ENCODE measurements around the gene U2SURP. TPM values are rescaled to one million over a fixed set of nuclear protein-coding genes. Genes with fewer than 3 reads are reported as not detected.

Gene U2SURP
- total RNA-seq, 1 donor: 85.0 TPM

DNA sequence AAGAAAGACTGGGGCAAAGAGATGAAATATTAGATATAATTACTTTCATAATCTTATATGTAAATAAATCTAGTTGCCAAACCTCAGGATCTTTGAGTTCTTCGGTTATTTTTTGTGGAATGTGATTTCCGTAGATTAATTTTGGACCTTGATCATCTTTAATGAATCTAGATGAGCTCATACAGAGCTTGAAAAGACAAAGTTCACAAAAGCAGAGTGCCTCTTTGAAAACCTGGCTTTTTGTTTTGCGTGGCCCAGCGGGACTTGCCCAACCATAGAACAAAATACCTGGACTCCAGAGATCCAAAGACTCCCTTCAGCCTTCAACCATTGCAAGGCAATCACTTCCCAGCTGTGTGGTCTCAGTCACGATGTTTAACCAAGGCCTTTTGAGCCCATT is 63.4 kb downstream of the U2SURP start:
- H2AFZ ChIP-seq (ENCODE audit: low read length): no peak overlapping the region
- no peaks in the 10 kb centered on the region for H3K4me1 ChIP-seq (ENCODE audit: insufficient read depth, low read length)
- no peaks in the 10 kb centered on the region for H3K36me3 ChIP-seq (ENCODE audit: insufficient read depth, low read length)
- no peaks in the 10 kb centered on the region for H3K79me2 ChIP-seq (ENCODE audit: insufficient read depth, low read length)
- no peak overlapping the region for H3K4me2 ChIP-seq (ENCODE audit: insufficient read depth, low read length)
- no peak overlapping the region for H3K4me3 ChIP-seq (ENCODE audit: insufficient read depth, low read length)
- no peaks in the 10 kb centered on the region for H3K9me3 ChIP-seq (ENCODE audit: low read depth, low read length)
- no peaks in the 10 kb centered on the region for H3K27me3 ChIP-seq (ENCODE audit: insufficient read depth, low read length)
- no peak overlapping the region for H3K27ac ChIP-seq (ENCODE audit: low read depth, low read length)
- H4K20me1 ChIP-seq (ENCODE audit: insufficient read depth, low read length): peaks cover 3% of the 10 kb centered on the region
- no peak for DNase-seq (ENCODE audit: insufficient read length, low spot score, missing footprints)
- TF ChIP-seq, protein P1, sequence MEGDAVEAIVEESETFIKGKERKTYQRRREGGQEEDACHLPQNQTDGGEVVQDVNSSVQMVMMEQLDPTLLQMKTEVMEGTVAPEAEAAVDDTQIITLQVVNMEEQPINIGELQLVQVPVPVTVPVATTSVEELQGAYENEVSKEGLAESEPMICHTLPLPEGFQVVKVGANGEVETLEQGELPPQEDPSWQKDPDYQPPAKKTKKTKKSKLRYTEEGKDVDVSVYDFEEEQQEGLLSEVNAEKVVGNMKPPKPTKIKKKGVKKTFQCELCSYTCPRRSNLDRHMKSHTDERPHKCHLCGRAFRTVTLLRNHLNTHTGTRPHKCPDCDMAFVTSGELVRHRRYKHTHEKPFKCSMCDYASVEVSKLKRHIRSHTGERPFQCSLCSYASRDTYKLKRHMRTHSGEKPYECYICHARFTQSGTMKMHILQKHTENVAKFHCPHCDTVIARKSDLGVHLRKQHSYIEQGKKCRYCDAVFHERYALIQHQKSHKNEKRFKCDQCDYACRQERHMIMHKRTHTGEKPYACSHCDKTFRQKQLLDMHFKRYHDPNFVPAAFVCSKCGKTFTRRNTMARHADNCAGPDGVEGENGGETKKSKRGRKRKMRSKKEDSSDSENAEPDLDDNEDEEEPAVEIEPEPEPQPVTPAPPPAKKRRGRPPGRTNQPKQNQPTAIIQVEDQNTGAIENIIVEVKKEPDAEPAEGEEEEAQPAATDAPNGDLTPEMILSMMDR (IDR thresholded peaks at IDR 0.05; ENCODE audit: extremely low read depth, low read depth, low read length): no peak

DNA sequence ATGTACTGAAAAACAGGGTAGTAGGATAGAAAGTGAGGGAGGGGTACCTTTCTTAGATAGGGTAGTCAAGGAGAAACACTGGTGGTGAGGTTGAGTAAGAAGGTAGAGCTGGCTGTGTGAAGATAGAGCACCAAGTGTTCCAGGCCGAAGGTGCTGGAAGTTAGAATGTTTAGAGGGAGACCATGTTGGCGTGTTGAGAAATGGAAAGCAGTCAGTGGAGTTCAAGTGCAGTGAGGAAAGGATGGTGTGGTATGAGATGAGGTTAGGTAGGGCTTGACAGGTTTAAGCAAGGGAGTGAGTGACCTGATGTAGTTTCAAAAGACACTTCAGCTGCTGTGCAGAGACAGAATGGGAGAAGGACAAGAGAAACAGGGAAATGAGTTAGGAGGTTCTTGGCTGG is 64.0 kb downstream of the U2SURP start:
- Histone ChIP-seq H2AFZ (ENCODE audit: low read length) (no peak overlapping the region), H3K36me3 (ENCODE audit: insufficient read depth, low read length) (no peaks in the 10 kb centered on the region), H3K4me2 (ENCODE audit: insufficient read depth, low read length) (no peak overlapping the region), H3K27me3 (ENCODE audit: insufficient read depth, low read length) (no peaks in the 10 kb centered on the region), H3K4me3 (ENCODE audit: insufficient read depth, low read length) (no peak overlapping the region), H4K20me1 (ENCODE audit: insufficient read depth, low read length) (peaks cover 3% of the 10 kb centered on the region), H3K79me2 (ENCODE audit: insufficient read depth, low read length) (no peaks in the 10 kb centered on the region), H3K27ac (ENCODE audit: low read depth, low read length) (no peak overlapping the region), H3K9me3 (ENCODE audit: low read depth, low read length) (no peaks in the 10 kb centered on the region), H3K4me1 (ENCODE audit: insufficient read depth, low read length) (no peaks in the 10 kb centered on the region)
- TF ChIP-seq, protein P1 (IDR thresholded peaks at IDR 0.05; ENCODE audit: extremely low read depth, low read depth, low read length): no peak
- DNase-seq (ENCODE audit: insufficient read length, low spot score, missing footprints): no peak

DNA sequence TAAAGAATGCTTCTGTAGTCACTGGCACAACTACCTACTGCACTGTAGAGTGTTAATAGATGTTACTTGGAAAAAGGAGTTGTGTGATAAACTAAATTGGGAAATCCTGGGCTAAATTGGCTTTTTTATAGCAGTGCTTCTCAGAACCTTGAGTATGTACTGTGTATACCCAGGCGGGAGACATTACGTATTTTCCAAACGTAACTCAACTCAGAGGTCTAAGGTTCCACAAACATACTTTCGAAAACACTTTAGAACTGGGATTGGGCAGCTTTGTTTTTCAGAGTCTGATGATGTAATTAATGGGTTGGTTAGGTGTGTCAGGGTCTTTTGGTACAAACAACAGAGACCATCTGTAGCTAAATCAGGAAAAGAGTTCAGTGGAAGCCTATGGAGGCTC is 64.7 kb downstream of the U2SURP start:
- no peak for DNase-seq (ENCODE audit: insufficient read length, low spot score, missing footprints)
- no peaks in the 10 kb centered on the region for H3K27me3 ChIP-seq (ENCODE audit: insufficient read depth, low read length)

DNA sequence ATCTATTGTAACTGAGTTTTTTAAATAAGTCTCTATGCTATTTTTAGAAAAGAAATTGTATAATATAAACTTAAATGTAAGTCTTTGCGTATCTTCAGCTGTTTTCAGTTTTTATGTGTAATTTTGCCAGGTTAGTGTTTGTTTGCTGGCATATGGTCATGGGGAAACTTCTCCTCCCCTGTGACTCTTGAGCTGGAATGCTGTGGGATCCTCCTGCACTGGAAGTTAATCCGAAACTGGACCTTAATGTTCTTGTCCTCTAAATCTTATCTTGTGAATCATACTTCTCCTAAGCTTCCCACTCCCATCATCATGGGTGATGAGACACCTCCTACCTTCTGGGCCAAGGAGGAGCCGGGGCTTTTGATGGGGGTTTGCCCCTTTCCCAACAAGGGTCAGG is 65.8 kb downstream of the U2SURP start:
- Histone ChIP-seq H3K4me2 (ENCODE audit: insufficient read depth, low read length) (no peak overlapping the region), H3K9me3 (ENCODE audit: low read depth, low read length) (no peaks in the 10 kb centered on the region), H2AFZ (ENCODE audit: low read length) (no peak overlapping the region), H3K36me3 (ENCODE audit: insufficient read depth, low read length) (no peaks in the 10 kb centered on the region), H3K27me3 (ENCODE audit: insufficient read depth, low read length) (no peaks in the 10 kb centered on the region), H3K4me3 (ENCODE audit: insufficient read depth, low read length) (no peak overlapping the region), H3K79me2 (ENCODE audit: insufficient read depth, low read length) (no peaks in the 10 kb centered on the region), H3K4me1 (ENCODE audit: insufficient read depth, low read length) (peaks cover 11% of the 10 kb centered on the region), H4K20me1 (ENCODE audit: insufficient read depth, low read length) (peaks cover 3% of the 10 kb centered on the region), H3K27ac (ENCODE audit: low read depth, low read length) (no peak overlapping the region)
- DNase-seq (ENCODE audit: insufficient read length, low spot score, missing footprints): peak; percentile 78
- TF ChIP-seq, protein P1 (IDR thresholded peaks at IDR 0.05; ENCODE audit: extremely low read depth, low read depth, low read length): no peak

More for the DNA sequence above, 64.7 kb downstream of the U2SURP start:
- no peaks in the 10 kb centered on the region for H3K79me2 ChIP-seq (ENCODE audit: insufficient read depth, low read length)
- TF ChIP-seq, protein P1 (IDR thresholded peaks at IDR 0.05; ENCODE audit: extremely low read depth, low read depth, low read length): no peak
- H3K36me3 ChIP-seq (ENCODE audit: insufficient read depth, low read length): no peaks in the 10 kb centered on the region
- peaks cover 3% of the 10 kb centered on the region for H4K20me1 ChIP-seq (ENCODE audit: insufficient read depth, low read length)
- no peak overlapping the region for H3K4me2 ChIP-seq (ENCODE audit: insufficient read depth, low read length)
- H3K27ac ChIP-seq (ENCODE audit: low read depth, low read length): no peak overlapping the region
- peaks cover 6% of the 10 kb centered on the region for H3K4me1 ChIP-seq (ENCODE audit: insufficient read depth, low read length)
- H3K9me3 ChIP-seq (ENCODE audit: low read depth, low read length): no peaks in the 10 kb centered on the region
- H2AFZ ChIP-seq (ENCODE audit: low read length): no peak overlapping the region
- no peak overlapping the region for H3K4me3 ChIP-seq (ENCODE audit: insufficient read depth, low read length)
